HFFc6 (cell line): ENCODE data around the gene CABCOCO1. TPM values are rescaled to one million over a fixed set of nuclear protein-coding genes. Genes with fewer than 3 reads are reported as not detected.
A peak's percentile ranks its signal among the peaks of the same experiment; 100 is the strongest.

Experiments used
- DNase-seq: peaks from one replicate; pipeline ENCODE4 v3.0.0-alpha.2; 2018
- H3K27ac Mint-ChIP-seq: 2 replicates; pipeline ENCODE4 v1.8.0; 2020; ENCODE audit warnings: mild to moderate bottlenecking, mixed read lengths
- H3K27me3 Mint-ChIP-seq: 2 replicates; pipeline ENCODE4 v1.8.0; 2021; ENCODE audit warnings: mild to moderate bottlenecking, moderate library complexity, mixed read lengths; ENCODE audit not compliant: insufficient read depth
- H3K36me3 Mint-ChIP-seq: 2 replicates; pipeline ENCODE4 v1.8.0; 2021; ENCODE audit warnings: low read depth, mixed read lengths
- H3K4me1 Mint-ChIP-seq: 2 replicates; pipeline ENCODE4 v1.8.0; 2020; ENCODE audit warnings: low read depth, mixed read lengths
- H3K4me3 Mint-ChIP-seq: 2 replicates; pipeline ENCODE4 v1.8.0; 2020; ENCODE audit warnings: mild to moderate bottlenecking, moderate library complexity, mixed read lengths
- H3K9me3 Mint-ChIP-seq: 2 replicates; pipeline ENCODE4 v1.8.0; 2020; ENCODE audit warnings: mild to moderate bottlenecking, mixed read lengths
- CTCF ChIP-seq: fragments of 200-600 bp; sonication (generic); IDR thresholded peaks from 2 replicates; pipeline ENCODE4 v1.5.0; 2021; ENCODE audit warnings: antibody characterized with exemption, mild to moderate bottlenecking
- total RNA-seq, 6 experiments: library from RNA; stranded (reverse); fragmentation: NEBNext Ultra II Directional; extraction: Animal tissue kit (Norgen Biotek cat#: 25700); gene quantifications; 2 replicates in 1 of 6; 3 replicates in 5 of 6; pipeline ENCODE4 v1.2.3, GENCODE V29; 2021

Gene CABCOCO1
- total RNA-seq, 6 experiments from 2014 or later = 0.15 to 0.45 (median 0.31) TPM; not detected in 1

GRCh38 chr10:61774031-61774430 is 111.3 kb downstream of the CABCOCO1 start:
- DNase-seq = no peak
- no peak overlapping the region for H3K4me3 Mint-ChIP-seq
- TF ChIP-seq CTCF = no peak
- no peaks in the 10 kb centered on the region for H3K27me3 Mint-ChIP-seq
- no peaks in the 10 kb centered on the region for H3K36me3 Mint-ChIP-seq
- peaks cover 12% of the 10 kb centered on the region; the same call in 1 of the 2 replicates for H3K4me1 Mint-ChIP-seq
- no peaks in the 10 kb centered on the region for H3K9me3 Mint-ChIP-seq
- no peak overlapping the region for H3K27ac Mint-ChIP-seq

- H3K4me1 Mint-ChIP-seq = peaks cover 22% of the 10 kb centered on the region
- no peaks in the 10 kb centered on the region for H3K36me3 Mint-ChIP-seq
- TF ChIP-seq CTCF = no peak
- no peak for DNase-seq
- no peaks in the 10 kb centered on the region; the same call in 1 of the 2 replicates for H3K27me3 Mint-ChIP-seq
- no peaks in the 10 kb centered on the region for H3K9me3 Mint-ChIP-seq
- no peak overlapping the region for H3K27ac Mint-ChIP-seq
- H3K4me3 Mint-ChIP-seq = no peak overlapping the region
Observed at GRCh38 chr10:61775111-61775510, 112.4 kb downstream of the CABCOCO1 start.

- TF ChIP-seq CTCF = no peak
- Mint-ChIP-seq H3K27me3 (no peaks in the 10 kb centered on the region; the same call in 1 of the 2 replicates), H3K4me1 (peaks cover 27% of the 10 kb centered on the region), H3K4me3 (no peak overlapping the region), H3K27ac (no peak overlapping the region), H3K36me3 (no peaks in the 10 kb centered on the region; the same call in 1 of the 2 replicates), H3K9me3 (no peaks in the 10 kb centered on the region)
- no peak for DNase-seq
Observed at GRCh38 chr10:61776615-61777266, 114.0 kb downstream of the CABCOCO1 start.

GRCh38 chr10:61778137-61778536 is 115.4 kb downstream of the CABCOCO1 start:
- no peaks in the 10 kb centered on the region for H3K9me3 Mint-ChIP-seq
- no peaks in the 10 kb centered on the region; the same call in 1 of the 2 replicates for H3K27me3 Mint-ChIP-seq
- no peak overlapping the region for H3K4me3 Mint-ChIP-seq
- DNase-seq = no peak
- peaks cover 4% of the 10 kb centered on the region; the same call in 1 of the 2 replicates for H3K36me3 Mint-ChIP-seq
- H3K27ac Mint-ChIP-seq = no peak overlapping the region
- H3K4me1 Mint-ChIP-seq = peaks cover 39% of the 10 kb centered on the region
- no peak for TF ChIP-seq CTCF

- H3K4me3 Mint-ChIP-seq = no peak overlapping the region
- H3K4me1 Mint-ChIP-seq = peaks cover 51% of the 10 kb centered on the region
- H3K36me3 Mint-ChIP-seq = peaks cover 4% of the 10 kb centered on the region; the same call in 1 of the 2 replicates
- H3K27me3 Mint-ChIP-seq = no peaks in the 10 kb centered on the region; the same call in 1 of the 2 replicates
- peak overlapping the region; percentile 78 for H3K27ac Mint-ChIP-seq
- DNase-seq = no peak
- no peaks in the 10 kb centered on the region for H3K9me3 Mint-ChIP-seq
- no peak for TF ChIP-seq CTCF
Observed at GRCh38 chr10:61779276-61779675, 116.5 kb downstream of the CABCOCO1 start.
